CD8-positive, alpha-beta memory T cell (primary cell): ENCODE data around the gene AK3. TPM values are rescaled to one million over a fixed set of nuclear protein-coding genes. Genes with fewer than 3 reads are reported as not detected.
"Not testable (repeated sequence)": the region's sequence is repeated elsewhere in the genome, so short reads cannot be mapped to it uniquely, and the experiment has no call there.

Experiments
- CTCF ChIA-PET: fragments of 350-600 bp; sonication (Branson Sonifier 250); formaldehyde crosslinking; loops from one replicate; lab custom pipeline; 2021; ENCODE audit warnings: antibody characterized with exemption; lab: Charles Lee
- POLR2A ChIA-PET: fragments of 350-600 bp; sonication (Branson Sonifier 250); formaldehyde crosslinking; loops from one replicate; lab custom pipeline; 2021; ENCODE audit warnings: antibody characterized with exemption; lab: Charles Lee
- DNase-seq, 5 donors: peaks; one replicate each; pipeline versions ENCODE4 v3.0.0 to v3.0.0-alpha.2; 2020 to 2022; ENCODE audit warnings: mixed read lengths in 1 of 5
- H3K27ac ChIP-seq: one replicate; pipeline ENCODE4 v1.7.0; 2013; ENCODE audit warnings: low read depth, mild to moderate bottlenecking, low read length, moderate library complexity
- H3K27me3 ChIP-seq: 2 replicates; pipeline ENCODE4 v1.7.0; 2013; ENCODE audit warnings: low read length, mild to moderate bottlenecking; ENCODE audit not compliant: insufficient read depth, poor library complexity, severe bottlenecking
- H3K36me3 ChIP-seq: 2 replicates; pipeline ENCODE4 v1.7.0; 2013; ENCODE audit warnings: mild to moderate bottlenecking, low read length, moderate library complexity; ENCODE audit not compliant: insufficient read depth
- H3K4me1 ChIP-seq: 2 replicates; pipeline ENCODE4 v1.7.0; 2013; ENCODE audit warnings: mild to moderate bottlenecking, low read length, moderate library complexity; ENCODE audit not compliant: insufficient read depth
- H3K4me3 ChIP-seq: 2 replicates; pipeline ENCODE4 v1.7.0; 2013; ENCODE audit warnings: mild to moderate bottlenecking, low read length
- H3K9me3 ChIP-seq: 2 replicates; pipeline ENCODE4 v1.7.0; 2013; ENCODE audit warnings: mild to moderate bottlenecking, low read length
- H3K27ac Mint-ChIP-seq, 8 donors: one replicate each; pipeline ENCODE4 v1.8.0; 2020 to 2021; ENCODE audit warnings: mixed read lengths in 8 of 8, mild to moderate bottlenecking in 6 of 8, inconsistent platforms in 3 of 8, moderate library complexity in 3 of 8
- H3K27me3 Mint-ChIP-seq, 2 donors: one replicate each; pipeline ENCODE4 v1.8.0; 2020 to 2021; ENCODE audit warnings: mixed read lengths in 2 of 2, mild to moderate bottlenecking in 1 of 2, moderate library complexity in 1 of 2
- H3K36me3 Mint-ChIP-seq, 3 donors: one replicate each; pipeline ENCODE4 v1.8.0; 2020 to 2021; ENCODE audit warnings: mixed read lengths in 3 of 3, inconsistent platforms in 1 of 3, mild to moderate bottlenecking in 1 of 3
- H3K4me1 Mint-ChIP-seq, 3 donors: one replicate each; pipeline ENCODE4 v1.8.0; 2020 to 2021; ENCODE audit warnings: mixed read lengths in 3 of 3, inconsistent platforms in 1 of 3, mild to moderate bottlenecking in 1 of 3
- H3K4me3 Mint-ChIP-seq, 7 donors: one replicate each; pipeline ENCODE4 v1.8.0; 2020 to 2021; ENCODE audit warnings: mixed read lengths in 7 of 7, mild to moderate bottlenecking in 6 of 7, moderate library complexity in 4 of 7, inconsistent platforms in 2 of 7
- H3K9me3 Mint-ChIP-seq, 5 donors: one replicate each; pipeline ENCODE4 v1.8.0; 2020 to 2022; ENCODE audit warnings: mixed read lengths in 5 of 5, mild to moderate bottlenecking in 3 of 5, moderate library complexity in 2 of 5, inconsistent platforms in 1 of 5
- polyA plus RNA-seq: library from polyadenylated mRNA; unstranded; fragments of 300-500 nt; fragmentation: Illumina TruSeq; gene quantifications from one replicate; pipeline ENCODE4 v1.2.3, GENCODE V29; 2021
- total RNA-seq, 2 experiments: library from RNA; stranded (reverse); gene quantifications; one replicate each; pipeline ENCODE4 v1.2.3, GENCODE V29; 2021

Gene AK3
- total and polyA plus RNA-seq, 3 experiments from 2014 or later, result 25.3 to 42.0 (median 29.8) TPM

DNA sequence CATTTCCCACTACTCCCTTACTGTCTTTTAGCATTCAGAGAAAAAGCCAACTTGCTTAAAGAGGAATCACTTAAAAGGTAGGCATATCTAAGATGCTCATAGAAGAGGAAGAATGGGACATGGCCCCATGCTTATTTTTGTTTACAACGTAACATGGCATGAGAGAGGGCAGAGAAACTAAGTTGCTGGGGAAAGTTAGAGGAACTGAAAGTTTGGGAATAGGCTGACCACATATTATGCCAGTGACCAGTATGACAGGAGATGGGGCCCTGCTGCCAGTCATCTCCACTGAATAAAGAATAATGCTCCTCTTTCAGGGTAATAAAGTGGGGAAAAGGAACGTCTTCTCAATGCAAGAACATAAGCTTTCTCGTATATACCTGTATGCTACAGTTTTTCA lies 77.0 kb downstream of the AK3 start:
- peaks cover 0 to 4% (median 0%) of the 10 kb centered on the region in 3 donors for H3K36me3 Mint-ChIP-seq
- H3K36me3 ChIP-seq, result no peaks in the 10 kb centered on the region
- ChIA-PET POLR2A (interaction anchor here (0.7 to 3.0 kb wide), 2 partner anchors 15 to 77 kb away, joined by 5 to 14 read pairs; partner anchors contain the start of genes AK3 and CDC37L1), CTCF (interaction anchor here (1.7 kb wide), 1 partner anchor 15 kb away, joined by 5 read pairs; the partner anchor contains the start of gene CDC37L1)
- peak overlapping the region; percentile 89 to 99 (median 95) for H3K4me3 Mint-ChIP-seq
- H3K27ac ChIP-seq, result no peak overlapping the region
- H3K9me3 ChIP-seq, result no peaks in the 10 kb centered on the region
- peaks cover 0 to 3% of the 10 kb centered on the region in 2 donors for H3K27me3 Mint-ChIP-seq
- H3K4me1 ChIP-seq, result peaks cover 57% of the 10 kb centered on the region
- H3K4me1 Mint-ChIP-seq, result peaks cover 58 to 74% (median 70%) of the 10 kb centered on the region in 3 donors
- no peak overlapping the region for H3K4me3 ChIP-seq
- no peak for DNase-seq
- H3K27ac Mint-ChIP-seq, result peak overlapping the region; percentile 10 to 95 (median 78)
- no peaks in the 10 kb centered on the region for H3K27me3 ChIP-seq
- no peaks in the 10 kb centered on the region for H3K9me3 Mint-ChIP-seq

DNA sequence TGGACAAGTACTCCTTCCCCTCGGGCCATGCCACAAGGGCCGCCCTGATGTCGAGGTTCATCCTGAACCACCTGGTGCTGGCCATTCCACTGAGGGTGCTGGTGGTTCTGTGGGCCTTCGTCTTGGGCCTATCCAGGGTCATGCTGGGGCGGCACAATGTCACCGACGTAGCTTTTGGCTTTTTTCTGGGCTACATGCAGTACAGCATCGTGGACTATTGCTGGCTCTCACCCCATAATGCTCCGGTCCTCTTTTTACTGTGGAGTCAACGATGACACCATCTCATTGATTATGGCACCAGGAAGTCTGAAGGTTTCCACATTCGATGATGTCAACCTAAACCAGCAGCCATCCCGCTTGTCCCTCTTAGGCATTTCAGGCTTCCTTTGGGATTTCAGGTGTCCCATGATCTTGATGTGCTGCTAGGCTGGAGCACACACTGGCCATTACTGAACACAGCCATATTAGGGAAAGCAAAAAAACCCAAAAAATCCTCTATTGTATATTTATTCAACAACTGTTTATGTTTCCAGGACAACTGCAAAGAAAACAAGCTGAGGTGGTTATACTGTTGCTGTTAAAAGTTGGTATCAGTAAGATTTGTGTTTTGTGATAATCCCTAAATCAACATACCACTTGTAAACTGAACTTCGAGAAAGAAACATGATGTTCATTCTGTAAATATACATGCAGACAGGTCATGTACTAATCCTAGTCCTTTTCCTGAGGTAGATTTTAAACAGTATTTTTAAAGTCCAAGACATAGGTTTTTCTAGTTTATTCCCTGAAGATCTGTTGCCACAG lies 77.8 kb downstream of the AK3 start:
- peaks cover 0 to 3% of the 10 kb centered on the region in 2 donors for H3K27me3 Mint-ChIP-seq
- no peaks in the 10 kb centered on the region for H3K9me3 Mint-ChIP-seq
- H3K4me1 Mint-ChIP-seq, result peaks cover 58 to 69% (median 66%) of the 10 kb centered on the region in 3 donors
- peak overlapping the region; percentile 91 to 97 (median 93) for H3K27ac Mint-ChIP-seq
- Histone ChIP-seq H3K27ac (peak overlapping the region; percentile 55), H3K4me1 (peaks cover 52% of the 10 kb centered on the region), H3K27me3 (no peaks in the 10 kb centered on the region), H3K36me3 (no peaks in the 10 kb centered on the region), H3K9me3 (no peaks in the 10 kb centered on the region), H3K4me3 (peak overlapping the region; percentile 37)
- CTCF ChIA-PET, result interaction anchor here (0.9 to 1.8 kb wide), 6 partner anchors 10 to 285 kb away, joined by 3 to 5 read pairs (median 4); partner anchors contain the start of gene CDC37L1
- DNase-seq, result peak in 2 of 5 donors; percentile 31 to 43
- POLR2A ChIA-PET, result interaction anchor here (1.1 to 1.2 kb wide), 2 partner anchors 16 to 78 kb away, joined by 6 to 7 read pairs; partner anchors contain the start of genes AK3 and CDC37L1
- peak overlapping the region; percentile 89 to 99 (median 95) for H3K4me3 Mint-ChIP-seq
- peaks cover 0 to 4% (median under 1%) of the 10 kb centered on the region in 3 donors for H3K36me3 Mint-ChIP-seq

DNA sequence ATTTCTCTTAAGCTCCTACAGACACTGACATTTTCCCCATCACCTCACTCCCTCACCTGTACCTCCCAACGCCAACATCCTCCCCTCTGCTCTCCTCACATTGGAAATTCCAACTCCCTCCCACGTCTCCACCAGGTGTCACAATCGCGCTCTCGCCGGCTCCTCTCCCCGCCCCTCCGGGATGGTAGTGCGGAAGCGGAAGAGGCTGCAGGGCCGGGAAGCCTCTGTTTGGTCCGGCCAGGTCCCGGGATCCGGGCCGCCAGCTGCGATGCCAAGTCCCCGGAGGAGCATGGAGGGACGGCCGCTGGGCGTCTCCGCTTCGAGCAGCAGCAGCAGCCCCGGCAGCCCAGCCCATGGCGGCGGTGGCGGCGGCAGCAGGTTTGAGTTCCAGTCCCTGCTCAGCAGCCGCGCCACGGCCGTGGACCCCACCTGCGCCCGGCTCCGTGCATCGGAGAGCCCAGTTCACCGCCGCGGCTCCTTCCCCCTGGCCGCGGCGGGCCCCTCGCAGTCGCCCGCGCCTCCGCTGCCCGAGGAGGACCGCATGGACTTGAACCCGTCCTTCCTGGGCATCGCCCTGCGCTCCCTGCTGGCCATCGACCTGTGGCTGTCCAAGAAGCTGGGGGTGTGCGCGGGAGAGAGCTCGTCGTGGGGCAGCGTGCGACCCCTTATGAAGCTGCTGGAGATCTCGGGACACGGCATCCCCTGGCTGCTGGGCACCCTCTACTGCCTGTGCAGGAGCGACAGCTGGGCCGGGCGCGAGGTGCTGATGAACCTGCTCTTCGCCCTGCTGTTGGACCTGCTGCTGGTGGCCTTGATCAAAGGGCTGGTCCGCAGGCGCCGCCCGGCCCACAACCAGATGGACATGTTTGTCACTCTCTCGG lies 78.7 kb downstream of the AK3 start, which contains the start of gene PLPP6:
TSS of gene PLPP6 (plus strand) at position 187 of the 881 bp plus-strand sequence. CDS start at position 269, 82 bp downstream.
- POLR2A ChIA-PET, result interaction anchor here (0.9 to 1.2 kb wide), 4 partner anchors 17 to 78 kb away, joined by 3 to 7 read pairs (median 6); partner anchors contain the start of genes AK3 and CDC37L1
- peaks cover 55 to 61% (median 58%) of the 10 kb centered on the region in 3 donors for H3K4me1 Mint-ChIP-seq
- peak within 1 kb of the TSS; percentile 89 to 99 (median 95) for H3K4me3 Mint-ChIP-seq

DNA sequence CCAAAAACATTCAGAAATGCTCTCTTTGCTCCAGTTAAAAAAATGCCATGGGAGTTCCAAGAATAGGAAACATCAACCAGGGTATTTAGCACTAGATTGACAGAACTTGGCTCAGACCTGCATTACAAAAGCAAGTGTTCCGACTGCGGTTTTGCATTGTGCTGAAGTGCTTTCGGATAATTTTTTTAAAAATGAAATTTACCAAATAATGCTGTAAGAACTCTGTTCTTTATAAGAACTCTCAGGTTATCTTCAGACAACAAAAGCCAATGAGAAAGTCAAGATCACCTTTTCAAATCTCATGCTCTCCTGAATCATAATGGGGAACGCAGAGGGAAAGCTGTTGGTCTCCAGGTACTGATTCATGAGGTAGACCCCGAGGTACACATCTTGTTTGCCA lies 79.4 kb downstream of the AK3 start:
- Mint-ChIP-seq H3K36me3 (peaks cover 0 to 4% (median 4%) of the 10 kb centered on the region in 3 donors), H3K9me3 (no peaks in the 10 kb centered on the region), H3K4me1 (peaks cover 49 to 54% (median 53%) of the 10 kb centered on the region in 3 donors), H3K27ac (peak overlapping the region; percentile 87 to 97 (median 94)), H3K27me3 (peaks cover 0 to 1% of the 10 kb centered on the region in 2 donors), H3K4me3 (peak overlapping the region; percentile 89 to 99 (median 95))
- CTCF ChIA-PET, result interaction anchor here (0.9 to 1.8 kb wide), 4 partner anchors 17 to 284 kb away, joined by 3 to 5 read pairs (median 4); partner anchors contain the start of gene AK3
- H3K4me1 ChIP-seq, result peaks cover 36% of the 10 kb centered on the region
- H3K36me3 ChIP-seq, result no peaks in the 10 kb centered on the region
- peak overlapping the region; percentile 37 for H3K4me3 ChIP-seq
- H3K27me3 ChIP-seq, result no peaks in the 10 kb centered on the region
- H3K27ac ChIP-seq, result peak overlapping the region; percentile 55
- no peaks in the 10 kb centered on the region for H3K9me3 ChIP-seq
- POLR2A ChIA-PET, result interaction anchor here (1.1 kb wide), 1 partner anchor 18 kb away, joined by 6 read pairs; the partner anchor contains the start of gene CDC37L1
- no peak for DNase-seq

More for the DNA sequence above, 78.7 kb downstream of the AK3 start, which contains the start of gene PLPP6:
- Histone ChIP-seq H3K27me3 (no peaks in the 10 kb centered on the region), H3K4me3 (peak within 1 kb of the TSS; percentile 37), H3K36me3 (no peaks in the 10 kb centered on the region), H3K9me3 (no peaks in the 10 kb centered on the region), H3K4me1 (peaks cover 44% of the 10 kb centered on the region), H3K27ac (peak within 1 kb of the TSS; percentile 55)
- Mint-ChIP-seq H3K27me3 (peaks cover 0 to 1% of the 10 kb centered on the region in 2 donors), H3K36me3 (peaks cover 0 to 4% (median 4%) of the 10 kb centered on the region in 3 donors), H3K27ac (peak within 1 kb of the TSS; percentile 91 to 97 (median 96)), H3K9me3 (no peaks in the 10 kb centered on the region)
- peak; percentile 74 to 88 (median 81) for DNase-seq
- CTCF ChIA-PET, result interaction anchor here (0.9 to 1.8 kb wide), 8 partner anchors 9 to 284 kb away, joined by 3 to 5 read pairs (median 4); partner anchors contain the start of genes AK3 and CDC37L1

DNA sequence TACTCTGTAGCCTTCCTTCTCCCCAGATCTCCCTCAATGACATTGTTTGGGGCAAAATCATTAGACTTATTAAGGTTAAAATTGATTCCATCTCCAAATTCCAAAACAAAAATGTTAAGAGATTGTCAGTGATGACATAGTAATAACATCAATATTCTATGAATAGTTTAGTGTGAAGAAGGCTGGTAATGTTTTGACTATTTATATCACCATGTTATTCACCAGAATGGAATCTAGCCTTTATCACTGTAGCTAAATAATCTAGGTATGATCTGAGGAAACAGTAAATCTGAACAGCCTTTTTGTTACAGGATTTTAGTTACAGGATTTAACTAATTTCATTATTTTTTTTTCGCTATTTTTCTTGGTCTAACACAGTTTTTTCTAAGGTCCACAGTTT lies 79.8 kb downstream of the AK3 start:
- Histone ChIP-seq H3K4me3 (no peak overlapping the region), H3K9me3 (no peaks in the 10 kb centered on the region), H3K27ac (no peak overlapping the region), H3K4me1 (peaks cover 33% of the 10 kb centered on the region), H3K36me3 (no peaks in the 10 kb centered on the region), H3K27me3 (no peaks in the 10 kb centered on the region)
- ChIA-PET POLR2A (interaction anchor here (1.1 kb wide), 1 partner anchor 18 kb away, joined by 6 read pairs; the partner anchor contains the start of gene CDC37L1), CTCF (interaction anchor here (0.9 to 1.3 kb wide), 2 partner anchors 21 to 79 kb away, joined by 4 to 5 read pairs; partner anchors contain the start of gene AK3)
- Mint-ChIP-seq H3K4me3 (peak overlapping the region; percentile 89 to 99 (median 95)), H3K9me3 (no peaks in the 10 kb centered on the region), H3K4me1 (peaks cover 44 to 50% (median 49%) of the 10 kb centered on the region in 3 donors), H3K27me3 (peaks cover 0 to 1% of the 10 kb centered on the region in 2 donors), H3K27ac (peak overlapping the region in 7 of 8 donors; percentile 44 to 97 (median 94)), H3K36me3 (peaks cover 0 to 4% (median 4%) of the 10 kb centered on the region in 3 donors)
- no peak for DNase-seq

DNA sequence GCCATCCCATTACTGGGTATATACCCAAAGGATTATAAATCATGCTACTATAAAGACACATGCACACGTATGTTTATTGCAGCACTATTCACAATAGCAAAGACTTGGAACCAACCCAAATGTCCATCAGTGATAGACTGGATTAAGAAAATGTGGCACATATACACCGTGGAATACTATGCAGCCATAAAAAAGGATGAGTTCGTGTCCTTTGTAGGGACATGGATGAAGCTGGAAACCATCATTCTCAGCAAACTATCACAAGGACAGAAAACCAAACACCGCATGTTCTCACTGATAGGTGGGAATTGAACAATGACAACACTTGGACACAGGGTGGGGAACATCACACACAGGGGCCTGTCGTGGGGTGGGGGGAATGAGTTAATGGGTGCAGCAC lies 80.3 kb downstream of the AK3 start:
- CTCF ChIA-PET, result interaction anchor here (1.3 kb wide), 1 partner anchor 80 kb away, joined by 4 read pairs; the partner anchor contains the start of gene AK3
- H3K9me3 ChIP-seq, H3K9me3 Mint-ChIP-seq, H3K27ac ChIP-seq, H3K4me3 ChIP-seq, H3K27me3 Mint-ChIP-seq, H3K36me3 Mint-ChIP-seq, H3K27me3 ChIP-seq, H3K36me3 ChIP-seq, POLR2A ChIA-PET, DNase-seq: not testable (repeated sequence)
- Mint-ChIP-seq H3K4me3 (peak overlapping the region in 2 of 7 donors; percentile 44 to 49), H3K27ac (peak overlapping the region in 1 of 8 donors; percentile 93), H3K4me1 (peaks cover 39 to 45% (median 44%) of the 10 kb centered on the region in 3 donors)
- H3K4me1 ChIP-seq, result peaks cover 28% of the 10 kb centered on the region
